Naive thymus-derived CD8-positive, alpha-beta T cell (primary cell): Measurements from ENCODE around the gene JMJD1C. TPM values are rescaled to one million over a fixed set of nuclear protein-coding genes. Genes with fewer than 3 reads are reported as not detected.
"Not testable (repeated sequence)": the region's sequence is repeated elsewhere in the genome, so short reads cannot be mapped to it uniquely, and the experiment has no call there.

Experiments
- ATAC-seq, 2 donors: fragments of 150-1000 bp; cut with Tn5 transposase in 1 of 2; sonication (Bioruptor Pico), chemical (Tn5 transposase) in 1 of 2; 1 replicate in 1 of 2; 2 replicates in 1 of 2; pipeline ENCODE4 v1.10.0; 2021; ENCODE audit warnings: mild to moderate bottlenecking in 2 of 2, moderate library complexity in 2 of 2
- POLR2A ChIA-PET: fragments of 350-600 bp; sonication (Branson Sonifier 250); formaldehyde crosslinking; loops from one replicate; lab custom pipeline; 2021; ENCODE audit warnings: antibody characterized with exemption; lab: Charles Lee
- DNase-seq, 10 donors: peaks; one replicate each; pipeline versions ENCODE4 v3.0.0 to v3.0.0-alpha.2; 2020 to 2022
- H3K27ac Mint-ChIP-seq, 10 donors: one replicate each; pipeline ENCODE4 v1.8.0; 2020 to 2022; ENCODE audit warnings: mild to moderate bottlenecking in 10 of 10, mixed read lengths in 10 of 10, moderate library complexity in 4 of 10, inconsistent platforms in 1 of 10
- H3K27me3 Mint-ChIP-seq, 5 donors: one replicate each; pipeline ENCODE4 v1.8.0; 2021 to 2022; ENCODE audit warnings: mixed read lengths in 5 of 5
- H3K36me3 Mint-ChIP-seq, 3 donors: one replicate each; pipeline ENCODE4 v1.8.0; 2020 to 2022; ENCODE audit warnings: mixed read lengths in 3 of 3, mild to moderate bottlenecking in 2 of 3, inconsistent platforms in 1 of 3
- H3K4me1 Mint-ChIP-seq, 4 donors: one replicate each; pipeline ENCODE4 v1.8.0; 2021 to 2022; ENCODE audit warnings: mixed read lengths in 4 of 4
- H3K4me3 Mint-ChIP-seq, 10 donors: one replicate each; pipeline ENCODE4 v1.8.0; 2020 to 2022; ENCODE audit warnings: mild to moderate bottlenecking in 10 of 10, mixed read lengths in 10 of 10, moderate library complexity in 6 of 10, inconsistent platforms in 1 of 10
- H3K9me3 Mint-ChIP-seq, 9 donors: one replicate each; pipeline ENCODE4 v1.8.0; 2020 to 2022; ENCODE audit warnings: mixed read lengths in 9 of 9, mild to moderate bottlenecking in 3 of 9, inconsistent platforms in 1 of 9, moderate library complexity in 1 of 9
- polyA plus RNA-seq, 3 donors: library from polyadenylated mRNA; unstranded; fragments of 300-500 nt; fragmentation: Illumina TruSeq; gene quantifications; one replicate each; pipeline ENCODE4 v1.2.3, GENCODE V29; 2021
- total RNA-seq, 8 experiments: library from RNA in 2 of 8; stranded (reverse) in 2 of 8; gene quantifications; one replicate each; pipeline ENCODE4 v1.2.3 and lab custom pipeline; 2021 to 2026

JMJD1C gene
- total and polyA plus RNA-seq, 5 experiments from 2014 or later = 28.6 to 126 (median 51.9) TPM

- Mint-ChIP-seq H3K4me3 (no peak overlapping the region), H3K27ac (no peak overlapping the region), H3K4me1 (peaks cover 23 to 51% (median 49%) of the 10 kb centered on the region in 4 donors), H3K27me3 (no peaks in the 10 kb centered on the region), H3K9me3 (peaks cover 0 to 7% (median 0%) of the 10 kb centered on the region in 9 donors), H3K36me3 (peaks cover 0 to 10% (median 5%) of the 10 kb centered on the region in 3 donors)
- POLR2A ChIA-PET = no interaction called here
- no peak for DNase-seq
- no peak for ATAC-seq
Observed at GRCh38 chr10:63384001-63384400, 81.8 kb downstream of the JMJD1C start.

- POLR2A ChIA-PET = interaction anchor here (0.7 kb wide), 1 partner anchor 28 kb away, joined by 3 read pairs; no protein-coding TSS in a partner anchor
- Mint-ChIP-seq H3K36me3 (peaks cover 0 to 10% (median 5%) of the 10 kb centered on the region in 3 donors), H3K27ac (no peak overlapping the region)
Observed at GRCh38 chr10:63383141-63383540, 82.6 kb downstream of the JMJD1C start.

DNA sequence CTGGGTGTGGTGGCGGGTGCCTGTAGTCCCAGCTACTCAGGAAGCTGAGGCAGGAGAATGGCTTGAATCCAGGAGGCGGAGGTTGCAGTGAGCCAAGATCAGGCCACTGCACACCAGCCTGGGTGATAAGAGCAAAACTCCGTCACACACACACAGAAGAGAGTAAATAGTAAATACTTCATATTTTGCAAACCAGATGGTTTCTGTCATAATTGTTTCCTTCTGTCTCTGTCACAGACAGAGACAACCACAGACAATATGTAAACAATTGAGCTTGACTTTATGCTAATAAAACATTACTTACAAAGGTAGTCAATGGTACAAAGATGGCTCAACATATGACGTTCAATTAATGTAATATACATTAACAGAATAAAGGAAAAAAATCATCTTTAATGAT is 83.7 kb downstream of the JMJD1C start:
- POLR2A ChIA-PET = no interaction called here
- H3K4me1 Mint-ChIP-seq = peaks cover 12 to 34% (median 31%) of the 10 kb centered on the region in 4 donors
- no peaks in the 10 kb centered on the region for H3K27me3 Mint-ChIP-seq
- H3K9me3 Mint-ChIP-seq = peaks cover 0 to 2% (median 0%) of the 10 kb centered on the region in 9 donors
- H3K4me3 Mint-ChIP-seq = no peak overlapping the region
- DNase-seq (no peak), ATAC-seq (no peak)
- no peak overlapping the region for H3K27ac Mint-ChIP-seq
- peaks cover under 1 to 10% (median 9%) of the 10 kb centered on the region in 3 donors for H3K36me3 Mint-ChIP-seq

More at GRCh38 chr10:63383141-63383540, 82.6 kb downstream of the JMJD1C start:
- Mint-ChIP-seq H3K4me1 (peaks cover 17 to 43% (median 41%) of the 10 kb centered on the region in 4 donors), H3K9me3 (peaks cover 0 to 2% (median 0%) of the 10 kb centered on the region in 9 donors), H3K27me3 (no peaks in the 10 kb centered on the region), H3K4me3 (no peak overlapping the region)
- no peak for ATAC-seq
- DNase-seq = no peak

- H3K9me3 Mint-ChIP-seq, POLR2A ChIA-PET, ATAC-seq, DNase-seq, H3K4me3 Mint-ChIP-seq, H3K27me3 Mint-ChIP-seq, H3K27ac Mint-ChIP-seq: not testable (repeated sequence)
- Mint-ChIP-seq H3K4me1 (peaks cover 9 to 28% (median 21%) of the 10 kb centered on the region in 4 donors), H3K36me3 (peaks cover 4 to 22% (median 21%) of the 10 kb centered on the region in 3 donors)
Observed at GRCh38 chr10:63377305-63377661, 88.5 kb downstream of the JMJD1C start.

DNA sequence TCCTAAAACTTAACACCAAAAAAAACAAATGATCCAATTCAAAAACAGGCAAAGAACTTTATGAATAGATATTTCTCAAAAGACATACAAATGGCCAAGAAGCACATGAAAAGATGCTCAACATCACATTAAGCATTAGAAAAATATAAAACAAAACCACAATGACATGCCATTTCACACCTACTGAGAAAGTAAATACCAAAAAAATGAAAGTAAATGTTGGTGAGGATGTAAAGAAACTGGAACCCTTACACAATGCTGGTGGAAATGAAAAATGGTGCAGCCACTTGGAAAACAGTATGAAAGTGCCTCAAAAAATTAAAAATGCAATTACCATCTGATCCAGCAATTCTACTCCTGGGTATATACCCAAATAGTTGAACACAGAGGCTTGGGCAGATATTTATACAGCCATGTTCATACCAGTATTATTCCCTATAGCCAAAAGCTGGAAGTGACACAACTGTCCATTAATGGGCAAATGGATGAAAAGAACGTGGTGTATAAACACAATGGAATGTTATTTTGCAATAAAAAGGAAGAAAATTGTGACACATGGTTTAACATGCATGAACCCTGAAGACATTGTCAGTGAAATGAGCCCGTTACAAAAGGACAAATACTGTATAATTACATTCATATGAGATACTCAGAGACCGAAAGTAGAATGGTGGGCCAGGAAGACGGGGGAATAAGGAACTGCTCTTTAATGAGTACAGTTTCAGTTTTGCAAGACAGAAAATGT is 89.0 kb downstream of the JMJD1C start:
- no peak overlapping the region for H3K27ac Mint-ChIP-seq
- no peak for ATAC-seq
- H3K4me1 Mint-ChIP-seq = peaks cover 9 to 28% (median 21%) of the 10 kb centered on the region in 4 donors
- POLR2A ChIA-PET = no interaction called here
- H3K36me3 Mint-ChIP-seq = peaks cover 4 to 22% (median 21%) of the 10 kb centered on the region in 3 donors
- no peaks in the 10 kb centered on the region for H3K27me3 Mint-ChIP-seq
- no peak for DNase-seq
- no peaks in the 10 kb centered on the region for H3K9me3 Mint-ChIP-seq
- peak overlapping the region in 1 of 10 donors; percentile 48 for H3K4me3 Mint-ChIP-seq

- no peak for DNase-seq
- Mint-ChIP-seq H3K4me1 (peaks cover 7 to 22% (median 17%) of the 10 kb centered on the region in 4 donors), H3K27me3 (no peaks in the 10 kb centered on the region), H3K36me3 (peaks cover 4 to 22% (median 20%) of the 10 kb centered on the region in 3 donors), H3K27ac (no peak overlapping the region), H3K4me3 (no peak overlapping the region), H3K9me3 (no peaks in the 10 kb centered on the region)
- ATAC-seq = no peak
- POLR2A ChIA-PET = no interaction called here
Observed at GRCh38 chr10:63375859-63376258, 89.9 kb downstream of the JMJD1C start.

DNA sequence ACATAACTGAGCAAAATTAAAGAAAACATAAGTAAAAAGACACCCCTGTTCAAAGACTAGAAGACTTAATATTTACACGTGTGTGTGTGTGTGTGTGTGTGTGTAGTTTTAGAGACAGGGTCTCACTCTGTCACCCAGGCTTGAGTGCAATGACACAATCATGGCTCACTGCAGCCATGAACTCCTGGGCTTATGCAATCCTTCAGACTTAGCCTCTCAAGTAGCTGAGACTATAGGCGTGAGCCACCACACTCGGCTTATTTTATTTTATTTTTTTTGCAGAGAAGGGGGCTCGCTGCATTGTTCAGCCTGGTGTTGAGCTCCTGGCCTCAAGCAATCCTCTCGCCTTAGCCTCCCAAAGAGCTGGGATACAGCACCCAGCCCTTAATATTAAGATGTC is 90.3 kb downstream of the JMJD1C start:
- Mint-ChIP-seq H3K36me3 (peaks cover 4 to 22% (median 16%) of the 10 kb centered on the region in 3 donors), H3K27ac (no peak overlapping the region), H3K9me3 (no peaks in the 10 kb centered on the region), H3K4me3 (no peak overlapping the region), H3K4me1 (peaks cover 7 to 22% (median 17%) of the 10 kb centered on the region in 4 donors), H3K27me3 (no peaks in the 10 kb centered on the region)
- ATAC-seq = no peak
- POLR2A ChIA-PET = no interaction called here
- no peak for DNase-seq

DNA sequence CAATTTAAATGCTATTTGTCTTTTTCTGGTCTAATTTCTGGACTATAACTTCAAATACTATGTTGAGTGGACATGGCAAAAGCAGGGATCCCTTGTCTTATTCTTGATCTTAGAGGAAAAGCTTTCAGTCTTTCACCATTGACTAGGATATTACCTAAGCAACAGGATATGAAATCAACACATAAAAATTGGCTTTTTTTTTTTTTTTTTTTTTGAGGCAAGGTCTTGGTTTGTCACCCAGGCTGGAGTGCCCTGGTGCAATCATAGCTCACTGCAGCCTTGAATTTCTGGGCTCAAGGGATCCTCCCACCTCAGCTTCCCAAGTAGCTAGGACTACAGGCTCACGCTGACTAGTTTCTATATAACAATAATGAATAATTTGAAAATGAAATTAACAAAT is 90.8 kb downstream of the JMJD1C start:
- POLR2A ChIA-PET = no interaction called here
- Mint-ChIP-seq H3K27me3 (no peaks in the 10 kb centered on the region), H3K4me3 (no peak overlapping the region), H3K27ac (no peak overlapping the region), H3K36me3 (peaks cover 4 to 18% (median 11%) of the 10 kb centered on the region in 3 donors), H3K9me3 (no peaks in the 10 kb centered on the region), H3K4me1 (peaks cover 7 to 22% (median 18%) of the 10 kb centered on the region in 4 donors)
- ATAC-seq = no peak
- no peak for DNase-seq

DNA sequence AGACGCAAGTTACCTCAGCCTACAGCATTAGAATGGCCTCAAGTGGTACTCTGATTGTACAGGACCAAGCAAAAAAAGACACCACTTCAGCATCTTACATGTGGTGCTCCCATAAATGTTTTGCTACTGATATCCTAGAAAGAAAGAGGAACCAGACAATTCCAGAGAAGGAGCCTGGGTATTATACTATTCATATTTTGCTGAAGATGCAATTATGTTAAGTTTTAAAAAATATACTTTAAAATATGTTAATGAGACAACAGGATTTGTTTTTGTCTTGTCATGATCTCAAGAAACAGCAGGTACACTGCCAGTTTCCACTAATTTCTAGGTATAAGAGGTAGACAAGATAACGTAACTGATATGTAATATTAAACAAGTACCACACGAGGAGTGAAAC is 92.6 kb downstream of the JMJD1C start:
- peaks cover 4 to 17% (median 11%) of the 10 kb centered on the region in 3 donors for H3K36me3 Mint-ChIP-seq

GRCh38 chr10:63369711-63370110 is 96.1 kb downstream of the JMJD1C start:
- DNase-seq (no peak), ATAC-seq (no peak)
- H3K27ac Mint-ChIP-seq = no peak overlapping the region
- no peaks in the 10 kb centered on the region for H3K9me3 Mint-ChIP-seq
- H3K36me3 Mint-ChIP-seq = peaks cover 0 to 10% (median 3%) of the 10 kb centered on the region in 3 donors
- POLR2A ChIA-PET = no interaction called here
- peaks cover 4 to 14% (median 8%) of the 10 kb centered on the region in 4 donors for H3K4me1 Mint-ChIP-seq
- H3K27me3 Mint-ChIP-seq = no peaks in the 10 kb centered on the region
- no peak overlapping the region for H3K4me3 Mint-ChIP-seq

More for the DNA sequence above, 92.6 kb downstream of the JMJD1C start:
- Mint-ChIP-seq H3K9me3 (no peaks in the 10 kb centered on the region), H3K4me1 (peaks cover 9 to 22% (median 18%) of the 10 kb centered on the region in 4 donors), H3K27ac (no peak overlapping the region), H3K4me3 (no peak overlapping the region), H3K27me3 (no peaks in the 10 kb centered on the region)
- DNase-seq (no peak), ATAC-seq (no peak)
- POLR2A ChIA-PET = no interaction called here

DNA sequence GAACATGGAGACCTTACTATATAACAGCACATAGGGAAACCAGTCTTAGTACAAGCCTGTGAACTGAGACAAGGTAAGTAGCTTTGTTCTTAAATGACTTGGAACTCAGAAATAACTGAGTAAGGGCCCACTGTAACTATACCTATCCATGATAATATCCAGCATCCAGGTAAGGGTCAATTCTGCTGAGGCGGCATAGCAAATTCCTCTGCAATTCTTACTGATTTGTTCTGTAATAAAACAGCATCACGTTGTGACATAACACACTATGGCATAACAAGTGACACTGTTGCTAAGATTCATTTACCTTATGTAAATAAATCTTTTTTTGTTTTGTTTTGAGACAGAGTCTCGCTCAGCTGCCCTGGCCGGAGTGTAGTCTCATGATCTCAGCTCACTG is 97.4 kb downstream of the JMJD1C start:
- no peaks in the 10 kb centered on the region for H3K27me3 Mint-ChIP-seq
- DNase-seq (no peak), ATAC-seq (no peak)
- POLR2A ChIA-PET = no interaction called here
- H3K9me3 Mint-ChIP-seq = no peaks in the 10 kb centered on the region
- peaks cover 4 to 14% (median 9%) of the 10 kb centered on the region in 4 donors for H3K4me1 Mint-ChIP-seq
- no peak overlapping the region for H3K27ac Mint-ChIP-seq
- H3K36me3 Mint-ChIP-seq = peaks cover 0 to 11% (median 4%) of the 10 kb centered on the region in 3 donors
- no peak overlapping the region for H3K4me3 Mint-ChIP-seq

GRCh38 chr10:63366933-63367332 is 98.8 kb downstream of the JMJD1C start:
- DNase-seq (no peak), ATAC-seq (no peak)
- Mint-ChIP-seq H3K27me3 (no peaks in the 10 kb centered on the region), H3K9me3 (no peaks in the 10 kb centered on the region), H3K4me1 (peaks cover 0 to 9% (median 6%) of the 10 kb centered on the region in 4 donors), H3K36me3 (peaks cover 0 to 11% (median 6%) of the 10 kb centered on the region in 3 donors), H3K4me3 (no peak overlapping the region), H3K27ac (no peak overlapping the region)
- POLR2A ChIA-PET = no interaction called here
